ENCODE results near the gene HEPACAM. TPM values are rescaled to one million over a fixed set of nuclear protein-coding genes. Genes with fewer than 3 reads are reported as not detected.

HEPACAM gene
- total RNA-seq, 1 experiment from 2014 or later, result 0.11 TPM

DNA sequence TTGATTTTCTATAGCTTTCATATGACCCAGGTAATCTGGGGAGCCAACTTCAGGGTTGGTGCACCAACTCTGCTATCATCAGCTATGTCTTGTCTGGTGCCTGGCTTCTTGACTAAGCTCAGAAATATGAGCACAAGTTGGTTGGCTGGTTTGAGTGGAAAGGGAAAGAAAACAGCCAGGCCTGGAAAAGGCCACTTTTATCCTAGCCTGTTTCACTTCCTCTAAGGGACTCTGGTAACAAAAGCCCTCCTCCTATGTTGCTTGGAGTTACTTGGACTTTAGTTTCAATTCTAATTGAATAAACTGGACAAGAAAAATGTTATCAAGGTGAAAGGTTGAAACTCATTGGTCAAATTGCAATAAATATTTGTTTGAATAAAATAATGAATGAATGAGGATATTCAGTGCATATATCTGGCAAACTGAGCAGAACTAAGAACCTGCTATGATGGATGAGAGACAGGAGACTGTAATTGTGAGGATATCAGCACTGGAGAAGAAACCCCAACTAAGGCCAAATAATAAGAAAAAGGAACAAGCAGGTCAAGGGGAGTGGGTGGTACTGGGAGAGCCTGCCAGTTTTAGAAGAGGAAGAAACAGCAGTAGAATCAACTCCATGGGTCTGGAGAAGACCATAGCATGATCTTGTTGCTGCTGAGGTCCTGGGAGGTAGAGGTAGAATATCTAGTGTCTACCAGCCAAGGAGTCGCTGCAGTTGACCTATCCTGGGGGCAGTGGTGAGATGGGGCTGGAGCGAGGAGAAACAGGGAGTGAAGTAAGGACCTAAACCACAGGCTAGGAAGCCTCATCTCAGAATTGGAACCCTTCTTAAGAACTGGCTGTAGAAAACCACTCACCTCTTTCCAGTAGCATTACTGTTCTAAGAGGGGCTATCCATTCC, 46.4 kb downstream of the HEPACAM start:
- Histone ChIP-seq H3K79me2 (ENCODE audit: low read length) (no peaks in the 10 kb centered on the region), H2AFZ (ENCODE audit: low read length) (no peak overlapping the region), H3K4me1 (ENCODE audit: insufficient read depth, low read length) (peaks cover 2% of the 10 kb centered on the region; the same call in 1 of the 2 replicates), H3K27ac (ENCODE audit: low read length) (no peak overlapping the region), H3K9me2 (replicated peaks; ENCODE audit: low read length) (no peaks in the 10 kb centered on the region), H4K20me1 (ENCODE audit: low read length) (no peaks in the 10 kb centered on the region), H3K9me3 (ENCODE audit: low read length) (no peaks in the 10 kb centered on the region), H3F3A (ENCODE audit: low read length, unreplicated experiment) (no peaks in the 10 kb centered on the region), H3K4me3 (ENCODE audit: low read length) (no peak overlapping the region), H3K36me3 (ENCODE audit: low read depth, low read length) (no peaks in the 10 kb centered on the region), H3K27me3 (ENCODE audit: low read length) (no peaks in the 10 kb centered on the region), H3K4me2 (ENCODE audit: low read length) (no peak overlapping the region), H3K9ac (ENCODE audit: low read length) (no peak overlapping the region)
- no peak for DNase-seq
- BruUV-seq (replicated peaks), result no TSS peak
- intact Hi-C loops (cut with micrococcal nuclease), result no loop called here
- ATAC-seq, result no peak
- TF ChIP-seq EZH2 (IDR thresholded peaks at IDR 0.05; ENCODE audit: low read length, unreplicated experiment) (no peak), EZH2phosphoT487 (IDR thresholded peaks at IDR 0.05; ENCODE audit: borderline replicate concordance, low read length) (no peak)
- TF ChIP-seq, protein P1, sequence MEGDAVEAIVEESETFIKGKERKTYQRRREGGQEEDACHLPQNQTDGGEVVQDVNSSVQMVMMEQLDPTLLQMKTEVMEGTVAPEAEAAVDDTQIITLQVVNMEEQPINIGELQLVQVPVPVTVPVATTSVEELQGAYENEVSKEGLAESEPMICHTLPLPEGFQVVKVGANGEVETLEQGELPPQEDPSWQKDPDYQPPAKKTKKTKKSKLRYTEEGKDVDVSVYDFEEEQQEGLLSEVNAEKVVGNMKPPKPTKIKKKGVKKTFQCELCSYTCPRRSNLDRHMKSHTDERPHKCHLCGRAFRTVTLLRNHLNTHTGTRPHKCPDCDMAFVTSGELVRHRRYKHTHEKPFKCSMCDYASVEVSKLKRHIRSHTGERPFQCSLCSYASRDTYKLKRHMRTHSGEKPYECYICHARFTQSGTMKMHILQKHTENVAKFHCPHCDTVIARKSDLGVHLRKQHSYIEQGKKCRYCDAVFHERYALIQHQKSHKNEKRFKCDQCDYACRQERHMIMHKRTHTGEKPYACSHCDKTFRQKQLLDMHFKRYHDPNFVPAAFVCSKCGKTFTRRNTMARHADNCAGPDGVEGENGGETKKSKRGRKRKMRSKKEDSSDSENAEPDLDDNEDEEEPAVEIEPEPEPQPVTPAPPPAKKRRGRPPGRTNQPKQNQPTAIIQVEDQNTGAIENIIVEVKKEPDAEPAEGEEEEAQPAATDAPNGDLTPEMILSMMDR (conservative IDR thresholded peaks at IDR 0.05; ENCODE audit: low read depth, low read length), result no peak
- ChIA-PET CTCF (no interaction called here), POLR2A (ENCODE audit: unreplicated experiment) (no interaction called here)

- intact Hi-C loops (cut with micrococcal nuclease), result no loop called here
- Histone ChIP-seq H3K79me2 (ENCODE audit: low read length) (no peaks in the 10 kb centered on the region), H3K9me2 (replicated peaks; ENCODE audit: low read length) (no peaks in the 10 kb centered on the region), H2AFZ (ENCODE audit: low read length) (no peak overlapping the region), H3K36me3 (ENCODE audit: low read depth, low read length) (no peaks in the 10 kb centered on the region), H3K27ac (ENCODE audit: low read length) (no peak overlapping the region), H4K20me1 (ENCODE audit: low read length) (no peaks in the 10 kb centered on the region), H3K4me3 (ENCODE audit: low read length) (no peak overlapping the region), H3K9me3 (ENCODE audit: low read length) (no peaks in the 10 kb centered on the region), H3K4me1 (ENCODE audit: insufficient read depth, low read length) (no peaks in the 10 kb centered on the region), H3K4me2 (ENCODE audit: low read length) (no peak overlapping the region), H3K9ac (ENCODE audit: low read length) (no peak overlapping the region), H3K27me3 (ENCODE audit: low read length) (no peaks in the 10 kb centered on the region), H3F3A (ENCODE audit: low read length, unreplicated experiment) (no peaks in the 10 kb centered on the region)
- no peak for ATAC-seq
- ChIA-PET POLR2A (ENCODE audit: unreplicated experiment) (no interaction called here), CTCF (no interaction called here)
- no TSS peak for BruUV-seq (replicated peaks)
- DNase-seq, result no peak
- no peak for TF ChIP-seq EZH2 (IDR thresholded peaks at IDR 0.05; ENCODE audit: low read length, unreplicated experiment)
- TF ChIP-seq, protein P1 (conservative IDR thresholded peaks at IDR 0.05; ENCODE audit: low read depth, low read length), result no peak
- TF ChIP-seq EZH2phosphoT487 (IDR thresholded peaks at IDR 0.05; ENCODE audit: borderline replicate concordance, low read length), result no peak
Measured at GRCh38 chr11:124887667-124888013, 48.2 kb downstream of the HEPACAM start.

Measured in PC-3 (cell line).